Mesenchymal stem cell (in vitro differentiated cells and primary cell): ENCODE results near the gene SRSF11.

Source experiments
- DNase-seq: peaks from one replicate; pipeline ENCODE4 v3.0.0-alpha.2; 2013
- H2AFZ ChIP-seq: one replicate; pipeline ENCODE4 v1.6.1; 2013; ENCODE audit warnings: low read depth, mild to moderate bottlenecking, control low read depth, inconsistent platforms, low read length, moderate library complexity
- H2AK5ac ChIP-seq: 2 replicates; pipeline ENCODE4 v1.6.1; 2013; ENCODE audit warnings: low read length, moderate library complexity, mild to moderate bottlenecking, inconsistent platforms; ENCODE audit not compliant: severe bottlenecking
- H2BK120ac ChIP-seq: one replicate; pipeline ENCODE4 v1.6.1; 2013; ENCODE audit warnings: low read depth, mild to moderate bottlenecking, inconsistent platforms, low read length, moderate library complexity
- H2BK12ac ChIP-seq, 2 experiments: one replicate each; pipeline ENCODE4 v1.6.1; 2013; ENCODE audit warnings: inconsistent platforms in 2 of 2, low read length in 2 of 2, mild to moderate bottlenecking in 2 of 2, moderate library complexity in 2 of 2, control low read depth in 1 of 2
- H2BK15ac ChIP-seq: one replicate; pipeline ENCODE4 v1.6.1; 2013; ENCODE audit warnings: mild to moderate bottlenecking, low read depth, inconsistent platforms; ENCODE audit not compliant: poor library complexity, severe bottlenecking
- H2BK5ac ChIP-seq: 2 replicates; pipeline ENCODE4 v1.6.1; 2013; ENCODE audit warnings: low read depth, mild to moderate bottlenecking, low read length, control low read depth, inconsistent platforms; ENCODE audit not compliant: poor library complexity, severe bottlenecking
- H3K14ac ChIP-seq, 2 experiments: one replicate each; pipeline ENCODE4 v1.6.1; 2013; ENCODE audit warnings: inconsistent platforms in 2 of 2, low read length in 2 of 2, control low read depth in 1 of 2, mild to moderate bottlenecking in 1 of 2, moderate library complexity in 1 of 2
- H3K18ac ChIP-seq, 2 experiments: one replicate each; pipeline ENCODE4 v1.6.1; 2013; ENCODE audit warnings: inconsistent platforms in 2 of 2, low read length in 2 of 2, control low read depth in 1 of 2, low read depth in 1 of 2, mild to moderate bottlenecking in 1 of 2
- H3K23ac ChIP-seq, 2 experiments: one replicate each; pipeline ENCODE4 v1.6.1; 2013; ENCODE audit warnings: inconsistent platforms in 2 of 2, low read length in 2 of 2, mild to moderate bottlenecking in 2 of 2, moderate library complexity in 2 of 2, control low read depth in 1 of 2
- H3K27ac ChIP-seq: 2 replicates; pipeline ENCODE4 v1.5.1; 2013; ENCODE audit warnings: mild to moderate bottlenecking, moderate library complexity, low read length, control low read depth, inconsistent platforms; ENCODE audit not compliant: poor library complexity, severe bottlenecking
- H3K27me3 ChIP-seq, 2 experiments: 2 replicates each; pipeline versions ENCODE4 v1.6.1 to v1.7.0; 2013; ENCODE audit warnings: low read length in 2 of 2, mild to moderate bottlenecking in 2 of 2, moderate library complexity in 2 of 2, control low read depth in 1 of 2, inconsistent platforms in 1 of 2; ENCODE audit not compliant: control insufficient read depth in 1 of 2, insufficient read depth in 1 of 2
- H3K36me3 ChIP-seq, 2 experiments: 2 replicates each; pipeline versions ENCODE4 v1.6.1 to v1.7.0; 2013; ENCODE audit warnings: low read length in 2 of 2, control low read depth in 1 of 2, inconsistent platforms in 1 of 2, low read depth in 1 of 2, mild to moderate bottlenecking in 1 of 2; ENCODE audit not compliant: insufficient read depth in 2 of 2, control insufficient read depth in 1 of 2
- H3K4ac ChIP-seq, 2 experiments: one replicate each; pipeline ENCODE4 v1.6.1; 2013; ENCODE audit warnings: inconsistent platforms in 2 of 2, low read length in 2 of 2, mild to moderate bottlenecking in 2 of 2, moderate library complexity in 2 of 2, control low read depth in 1 of 2, low read depth in 1 of 2
- H3K4me1 ChIP-seq: 2 replicates; pipeline ENCODE4 v1.6.1; 2013; ENCODE audit warnings: low read depth, low read length, control low read depth; ENCODE audit not compliant: control insufficient read depth, insufficient read depth
- H3K4me2 ChIP-seq: 2 replicates; pipeline ENCODE4 v1.6.1; 2013; ENCODE audit warnings: low read length, mild to moderate bottlenecking, inconsistent platforms; ENCODE audit not compliant: poor library complexity, severe bottlenecking
- H3K4me3 ChIP-seq, 2 experiments: 2 replicates each; pipeline versions ENCODE4 v1.5.1 to v1.7.0; 2013; ENCODE audit warnings: low read length in 2 of 2, mild to moderate bottlenecking in 2 of 2, control low read depth in 1 of 2, low read depth in 1 of 2; ENCODE audit not compliant: insufficient read depth in 1 of 2
- H3K79me1 ChIP-seq: replicated peaks from 2 replicates; pipeline ENCODE4 v1.6.1; 2013; ENCODE audit warnings: mild to moderate bottlenecking, control low read depth, low read length, inconsistent platforms; ENCODE audit not compliant: poor library complexity, severe bottlenecking
- H3K9ac ChIP-seq: 2 replicates; pipeline ENCODE4 v1.7.0; 2013; ENCODE audit warnings: mild to moderate bottlenecking, low read length, moderate library complexity
- H3K9me3 ChIP-seq: 2 replicates; pipeline ENCODE4 v1.7.0; 2013; ENCODE audit warnings: mild to moderate bottlenecking, low read length; ENCODE audit not compliant: control insufficient read depth
- H4K8ac ChIP-seq: one replicate; pipeline ENCODE4 v1.6.1; 2013; ENCODE audit warnings: inconsistent platforms, mild to moderate bottlenecking, low read length, moderate library complexity
- H4K91ac ChIP-seq: one replicate; pipeline ENCODE4 v1.6.1; 2013; ENCODE audit warnings: mild to moderate bottlenecking, low read length, inconsistent platforms
- WGBS: methylation state at CpG from one replicate; pipeline ENCODE4 v1.1.7; 2013; ENCODE audit warnings: mixed read lengths; 5-methylcytosine and 5-hydroxymethylcytosine counted together

SRSF11 gene

GRCh38 chr1:70288166-70288565 is 67.0 kb downstream of the SRSF11 start:
- Histone ChIP-seq H3K4me2 (no peak overlapping the region), H2AK5ac (no peak overlapping the region), H3K4me3 (no peak overlapping the region), H3K9me3 (no peaks in the 10 kb centered on the region), H3K27me3 (no peaks in the 10 kb centered on the region), H2AFZ (no peak overlapping the region), H3K4ac (no peak overlapping the region), H3K23ac (no peak overlapping the region), H4K91ac (no peak overlapping the region), H2BK120ac (no peak overlapping the region), H2BK15ac (no peak overlapping the region), H3K27ac (no peak overlapping the region), H2BK12ac (no peak overlapping the region), H2BK5ac (no peak overlapping the region), H3K14ac (no peak overlapping the region), H3K9ac (no peak overlapping the region), H3K36me3 (peaks cover 3 to 46% of the 10 kb centered on the region in 2 experiments), H3K18ac (no peak overlapping the region), H3K4me1 (no peaks in the 10 kb centered on the region), H4K8ac (no peak overlapping the region), H3K79me1 (peaks cover 12% of the 10 kb centered on the region)
- no peak for DNase-seq

DNA sequence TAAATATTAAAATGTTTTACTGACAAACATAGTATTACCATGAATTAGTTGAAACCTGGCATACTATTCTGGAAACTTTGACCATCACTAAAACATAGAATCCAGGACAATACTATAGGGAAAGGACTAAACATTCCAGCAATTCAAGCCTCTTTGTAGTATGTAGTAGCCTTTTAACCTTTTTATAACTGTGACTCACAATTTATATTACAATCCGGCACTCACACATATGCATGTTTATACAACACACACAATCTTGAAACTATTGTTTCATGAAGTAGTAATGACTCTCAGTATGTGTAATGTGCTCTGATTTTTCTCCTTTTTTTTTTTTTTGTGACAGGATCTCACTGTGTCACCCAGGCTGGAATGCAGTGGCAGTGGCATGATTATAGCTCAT is 69.0 kb downstream of the SRSF11 start:
- no peak overlapping the region for H3K4me2 ChIP-seq

GRCh38 chr1:70293186-70293843 is 72.1 kb downstream of the SRSF11 start:
- Histone ChIP-seq H3K27ac (no peak overlapping the region), H3K14ac (no peak overlapping the region), H2BK15ac (no peak overlapping the region), H3K23ac (no peak overlapping the region), H3K27me3 (no peaks in the 10 kb centered on the region), H3K9ac (no peak overlapping the region), H4K91ac (no peak overlapping the region), H2AFZ (no peak overlapping the region), H3K36me3 (peaks cover 3 to 69% of the 10 kb centered on the region in 2 experiments), H3K4me2 (no peak overlapping the region), H4K8ac (no peak overlapping the region), H2BK120ac (no peak overlapping the region), H3K4ac (no peak overlapping the region), H2BK12ac (no peak overlapping the region), H3K4me1 (no peaks in the 10 kb centered on the region), H3K9me3 (no peaks in the 10 kb centered on the region), H3K18ac (no peak overlapping the region), H2BK5ac (no peak overlapping the region), H3K79me1 (peaks cover 7% of the 10 kb centered on the region), H2AK5ac (no peak overlapping the region), H3K4me3 (no peak overlapping the region)
- no peak for DNase-seq

More for the DNA sequence above, 69.0 kb downstream of the SRSF11 start:
- peak; percentile 25 for DNase-seq
- peaks cover 3 to 62% of the 10 kb centered on the region in 2 experiments for H3K36me3 ChIP-seq
- H3K4me3 ChIP-seq = no peak overlapping the region
- H3K18ac ChIP-seq = no peak overlapping the region
- no peak overlapping the region for H2BK5ac ChIP-seq
- H2BK12ac ChIP-seq = no peak overlapping the region
- H2AFZ ChIP-seq = no peak overlapping the region
- H3K14ac ChIP-seq = no peak overlapping the region
- H2BK15ac ChIP-seq = no peak overlapping the region
- no peak overlapping the region for H4K91ac ChIP-seq
- no peak overlapping the region for H3K9ac ChIP-seq
- H4K8ac ChIP-seq = no peak overlapping the region
- H3K79me1 ChIP-seq = peaks cover 14% of the 10 kb centered on the region
- no peak overlapping the region for H3K23ac ChIP-seq
- H2BK120ac ChIP-seq = no peak overlapping the region
- H2AK5ac ChIP-seq = no peak overlapping the region
- H3K27ac ChIP-seq = no peak overlapping the region
- H3K4ac ChIP-seq = no peak overlapping the region
- no CpG with 5 or more reads among the region's 1 CpG for WGBS
- H3K4me1 ChIP-seq = no peaks in the 10 kb centered on the region
- no peaks in the 10 kb centered on the region for H3K9me3 ChIP-seq
- no peaks in the 10 kb centered on the region for H3K27me3 ChIP-seq

DNA sequence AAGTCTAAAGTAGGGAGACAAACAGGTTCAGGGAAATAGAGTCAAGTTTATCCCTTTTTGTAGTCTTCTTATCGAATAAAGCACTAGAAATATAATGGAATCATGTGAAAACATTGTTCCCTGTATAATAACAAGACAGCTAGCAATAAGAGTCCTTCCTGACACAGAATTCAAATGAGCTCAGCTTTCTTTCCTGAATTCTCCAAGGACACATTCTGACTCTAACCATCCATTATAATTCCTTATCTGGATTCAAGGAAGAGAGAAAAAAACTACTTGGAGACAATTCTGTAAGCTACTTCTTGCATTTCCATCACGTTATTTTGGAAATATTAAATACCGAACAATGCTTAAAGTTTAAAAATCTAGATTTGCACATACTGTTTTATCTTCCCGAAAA is 74.6 kb downstream of the SRSF11 start:
- WGBS = 100% methylated on average over 1 of the region's 4 CpGs
- no peaks in the 10 kb centered on the region for H3K9me3 ChIP-seq
- H2BK15ac ChIP-seq = no peak overlapping the region
- no peak overlapping the region for H3K4ac ChIP-seq
- no peak overlapping the region for H3K18ac ChIP-seq
- no peak overlapping the region for H2AK5ac ChIP-seq
- H3K4me1 ChIP-seq = no peaks in the 10 kb centered on the region
- H3K27me3 ChIP-seq = no peaks in the 10 kb centered on the region
- no peak overlapping the region for H3K4me2 ChIP-seq
- no peak overlapping the region for H3K23ac ChIP-seq
- H3K9ac ChIP-seq = no peak overlapping the region
- DNase-seq = no peak
- no peak overlapping the region for H4K91ac ChIP-seq
- peaks cover 7% of the 10 kb centered on the region for H3K79me1 ChIP-seq
- H3K4me3 ChIP-seq = no peak overlapping the region
- no peak overlapping the region for H2BK5ac ChIP-seq
- H2BK120ac ChIP-seq = no peak overlapping the region
- H2AFZ ChIP-seq = no peak overlapping the region
- no peak overlapping the region for H2BK12ac ChIP-seq
- H3K27ac ChIP-seq = no peak overlapping the region
- no peak overlapping the region for H4K8ac ChIP-seq
- peaks cover 6 to 77% of the 10 kb centered on the region in 2 experiments for H3K36me3 ChIP-seq
- no peak overlapping the region for H3K14ac ChIP-seq
